Neural progenitor cell (in vitro differentiated cells): ENCODE data around the gene EXOC6B.

Experiments used
- CTCF ChIP-seq: fragments of 200-600 bp; sonication (generic); IDR thresholded peaks from 2 replicates; pipeline ENCODE4 v1.5.1; 2017; ENCODE audit warnings: antibody characterized with exemption, mild to moderate bottlenecking
- EZH2 ChIP-seq: fragments of 200-600 bp; sonication (generic); IDR thresholded peaks from 2 replicates; pipeline ENCODE4 v1.6.1; 2017; ENCODE audit warnings: antibody characterized with exemption, mild to moderate bottlenecking, moderate library complexity

GRCh38 chr2:72273384-72273783, 552.4 kb downstream of the EXOC6B start:
- TF ChIP-seq EZH2 (no peak), CTCF (no peak)
